Pancreas (tissue), 10 donors: ENCODE data around the gene SFRP2. TPM values are rescaled to one million over a fixed set of nuclear protein-coding genes. Genes with fewer than 3 reads are reported as not detected.

Source experiments
- ATAC-seq, 4 donors: fragments of 200-7000 bp; cut with Tn5 transposase; one replicate each; pipeline versions ENCODE4 v1.8.0 to v1.9.1; 2020; ENCODE audit warnings: mild to moderate bottlenecking in 4 of 4, moderate library complexity in 4 of 4
- DNase-seq, 6 donors: peaks; one replicate each; pipeline ENCODE4 v3.0.0-alpha.2; 2020
- FAIRE-seq: peaks from 2 replicates; lab custom pipeline; 2012; peaks lifted over from hg19 to GRCh38; lab: Jason Lieb, UNC
- H3K27ac ChIP-seq, 4 donors: fragments of 200-600 bp; sonication (generic); 1 replicate in 3 of 4; 2 replicates in 1 of 4; pipeline versions ENCODE4 v1.5.0 to v1.8.0; 2020
- H3K27me3 ChIP-seq, 4 donors: fragments of 200-600 bp; one replicate each; pipeline ENCODE4 v1.8.0; 2021
- H3K36me3 ChIP-seq, 3 donors: fragments of 200-600 bp; sonication (generic) in 1 of 3; one replicate each; pipeline versions ENCODE4 v1.5.0 to v1.8.0; 2020 to 2021
- H3K4me1 ChIP-seq, 3 donors: fragments of 200-600 bp; one replicate each; pipeline ENCODE4 v1.8.0; 2021
- H3K4me3 ChIP-seq, 4 donors: fragments of 200-600 bp; sonication (generic) in 2 of 4; one replicate each; pipeline versions ENCODE4 v1.5.0 to v1.8.0; 2020 to 2021
- H3K9me3 ChIP-seq, 4 donors: fragments of 200-600 bp; one replicate each; pipeline ENCODE4 v1.8.0; 2021
- WGBS, 2 donors: extraction: QIAGEN DNeasy Blood & Tissue Kit; methylation state at CpG; one replicate each; pipeline ENCODE4 v1.1.7; 2013; 5-methylcytosine and 5-hydroxymethylcytosine counted together
- intact Hi-C, 3 donors: fragments of 100-400 bp; cut with DNase I; formaldehyde crosslinking; loops; one replicate each; pipeline versions ENCODE4 v1.11.1 to v1.14.2; 2022
- polyA plus RNA-seq, 2 donors: library from polyadenylated mRNA; stranded (reverse); fragments of 200-250 nt; gene quantifications; one replicate each; pipeline ENCODE4 v1.2.3, GENCODE V29; 2013
- total RNA-seq, 6 donors: library from RNA; stranded (reverse); fragmentation: NEBNext Ultra II Directional in 4 of 6; extraction: Animal tissue kit (Norgen Biotek cat#: 25700) in 4 of 6; gene quantifications; one replicate each; pipeline versions ENCODE4 v1.2.1 to v1.2.4, GENCODE V29; 2021 to 2023
- TF ChIP-seq, protein P1 (sequence below), 4 donors: fragments of 200-600 bp; sonication (generic) in 3 of 4; IDR thresholded peaks; one replicate each; pipeline versions ENCODE4 v1.5.0 to v1.8.0; 2021; ENCODE audit warnings: antibody characterized with exemption in 4 of 4
- donor health status: healthy with polysubstance abuse.
- donor health status: DM: no; HTN: no; CAD: no; lungs with moderate emphysema.
- donor health status: DM: no; HTN: no; CAD: no.
- donor health status: control.
- donor health status: control.
- donor health status: Bipolar disorder and iron deficiency.
- donor health status: DM: yes; HTN: yes; CAD: no.
- donor health status: DM: no; HTN: no; CAD: no.
- donor health status: DM: no; HTN: no; CAD: no.
- donor health status: DM: yes; HTN: yes; CAD: no.

The SFRP2 gene
- total and polyA plus RNA-seq, 8 donors = 1.5 to 136 (median 5.8) TPM

DNA sequence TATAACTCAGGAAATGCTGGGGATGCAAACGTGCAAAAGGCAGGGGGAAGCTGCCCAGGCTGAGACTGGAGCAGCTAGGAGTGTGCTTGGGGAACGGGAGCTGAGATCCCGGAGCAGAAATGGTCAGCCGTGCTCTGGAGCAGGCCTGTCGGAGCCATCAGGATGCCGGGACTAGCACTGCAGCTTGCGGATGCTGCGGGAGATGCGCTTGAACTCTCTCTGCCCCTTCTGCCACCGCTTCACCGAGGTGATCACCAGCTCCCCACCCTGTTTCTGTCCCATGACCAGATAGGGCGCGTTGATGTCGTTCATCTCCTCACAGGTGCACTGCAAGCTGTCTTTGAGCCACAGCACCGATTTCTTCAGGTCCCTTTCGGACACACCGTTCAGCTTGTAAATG lies 7.6 kb downstream of the SFRP2 start:
- H3K4me3 ChIP-seq = no peak overlapping the region
- no peaks in the 10 kb centered on the region for H3K9me3 ChIP-seq
- no peaks in the 10 kb centered on the region for H3K36me3 ChIP-seq
- intact Hi-C loops = loop anchor here in 2 of 3 donors (10.0 kb wide), 2 partner anchors 524 to 544 kb away; no protein-coding TSS in a partner anchor
- FAIRE-seq (no peak), DNase-seq (peak in 1 of 6 donors; percentile 36), ATAC-seq (no peak)
- no peaks in the 10 kb centered on the region for H3K27me3 ChIP-seq
- TF ChIP-seq, protein P1, sequence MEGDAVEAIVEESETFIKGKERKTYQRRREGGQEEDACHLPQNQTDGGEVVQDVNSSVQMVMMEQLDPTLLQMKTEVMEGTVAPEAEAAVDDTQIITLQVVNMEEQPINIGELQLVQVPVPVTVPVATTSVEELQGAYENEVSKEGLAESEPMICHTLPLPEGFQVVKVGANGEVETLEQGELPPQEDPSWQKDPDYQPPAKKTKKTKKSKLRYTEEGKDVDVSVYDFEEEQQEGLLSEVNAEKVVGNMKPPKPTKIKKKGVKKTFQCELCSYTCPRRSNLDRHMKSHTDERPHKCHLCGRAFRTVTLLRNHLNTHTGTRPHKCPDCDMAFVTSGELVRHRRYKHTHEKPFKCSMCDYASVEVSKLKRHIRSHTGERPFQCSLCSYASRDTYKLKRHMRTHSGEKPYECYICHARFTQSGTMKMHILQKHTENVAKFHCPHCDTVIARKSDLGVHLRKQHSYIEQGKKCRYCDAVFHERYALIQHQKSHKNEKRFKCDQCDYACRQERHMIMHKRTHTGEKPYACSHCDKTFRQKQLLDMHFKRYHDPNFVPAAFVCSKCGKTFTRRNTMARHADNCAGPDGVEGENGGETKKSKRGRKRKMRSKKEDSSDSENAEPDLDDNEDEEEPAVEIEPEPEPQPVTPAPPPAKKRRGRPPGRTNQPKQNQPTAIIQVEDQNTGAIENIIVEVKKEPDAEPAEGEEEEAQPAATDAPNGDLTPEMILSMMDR (IDR thresholded peaks at IDR 0.05) = no peak
- 84 to 86% methylated on average over 17 of the region's 17 CpGs for WGBS, 2 donors
- H3K27ac ChIP-seq = no peak overlapping the region
- H3K4me1 ChIP-seq = no peaks in the 10 kb centered on the region

DNA sequence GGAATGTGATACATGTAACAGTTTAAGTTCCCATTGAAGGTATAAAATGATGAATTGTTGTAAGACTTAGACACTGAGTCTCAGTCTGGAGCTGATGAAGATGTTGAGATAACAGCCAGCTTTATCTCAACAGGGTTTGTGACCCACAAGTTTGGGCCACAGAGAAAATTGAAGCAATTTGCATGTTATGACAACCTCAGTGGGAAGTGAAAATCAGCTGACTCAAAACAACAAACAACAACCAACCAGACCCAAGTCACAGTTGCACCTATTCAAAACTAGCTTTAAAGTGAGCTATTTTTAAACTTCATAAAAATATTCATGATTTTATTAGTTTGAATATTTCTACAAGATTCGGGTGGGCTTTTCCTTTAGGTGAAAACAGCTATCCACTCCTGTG lies 8.0 kb downstream of the SFRP2 start:
- no peak for ATAC-seq
- Histone ChIP-seq H3K27ac (no peak overlapping the region), H3K9me3 (no peaks in the 10 kb centered on the region), H3K4me3 (no peak overlapping the region), H3K27me3 (no peaks in the 10 kb centered on the region), H3K36me3 (no peaks in the 10 kb centered on the region), H3K4me1 (no peaks in the 10 kb centered on the region)
- TF ChIP-seq, protein P1 (IDR thresholded peaks at IDR 0.05) = no peak
- intact Hi-C loops = loop anchor here in 2 of 3 donors (10.0 kb wide), 2 partner anchors 524 to 544 kb away; no protein-coding TSS in a partner anchor
- no peak for FAIRE-seq
- no peak for DNase-seq
- 56 to 58% methylated on average over 1 of the region's 1 CpG for WGBS, 2 donors

DNA sequence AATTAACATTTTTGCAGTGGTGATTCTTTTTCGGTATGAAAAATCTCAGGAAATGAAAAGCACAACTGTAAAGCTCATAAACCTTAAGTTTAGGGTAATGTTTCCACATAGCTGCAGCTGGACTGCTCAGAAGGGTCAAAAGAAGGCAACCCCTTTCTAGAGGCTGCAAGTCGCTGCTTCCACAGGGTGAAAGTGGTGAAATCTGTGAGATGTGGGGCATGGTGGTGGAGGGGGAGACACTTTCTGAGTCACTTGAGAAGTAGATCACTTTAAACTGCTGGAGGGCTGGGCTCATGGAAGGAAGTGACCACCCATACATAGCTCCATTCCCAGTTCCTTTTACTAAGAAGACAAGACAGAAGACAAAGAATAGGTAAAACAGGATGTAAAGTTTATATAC lies 8.7 kb downstream of the SFRP2 start:
- intact Hi-C loops = loop anchor here in 2 of 3 donors (10.0 kb wide), 2 partner anchors 525 to 545 kb away; no protein-coding TSS in a partner anchor
- no peak for ATAC-seq
- WGBS, 2 donors = 49 to 63% methylated on average over 2 of the region's 2 CpGs
- Histone ChIP-seq H3K27ac (no peak overlapping the region), H3K4me1 (no peaks in the 10 kb centered on the region), H3K36me3 (no peaks in the 10 kb centered on the region), H3K4me3 (no peak overlapping the region), H3K27me3 (no peaks in the 10 kb centered on the region), H3K9me3 (no peaks in the 10 kb centered on the region)
- FAIRE-seq = no peak
- DNase-seq = no peak
- TF ChIP-seq, protein P1 (IDR thresholded peaks at IDR 0.05) = no peak

DNA sequence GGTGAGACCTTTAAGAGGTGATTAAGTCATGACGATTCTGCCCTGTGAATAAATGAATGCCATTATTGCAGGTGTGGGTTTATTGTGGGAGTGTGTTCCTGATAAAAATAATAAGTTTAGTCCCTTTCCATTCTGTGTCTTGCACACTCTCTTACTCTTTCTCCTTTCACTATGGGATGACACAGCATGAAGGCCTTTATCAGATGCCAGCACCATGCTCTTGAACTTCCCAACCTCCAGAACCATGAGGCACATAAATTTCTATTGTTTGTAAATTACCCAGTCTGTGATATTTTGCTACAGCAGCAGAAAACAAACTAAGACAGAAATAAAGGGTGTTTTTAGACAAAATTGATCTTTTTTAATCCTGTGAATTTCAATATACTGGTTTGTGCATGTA lies 10.5 kb downstream of the SFRP2 start:
- Histone ChIP-seq H3K4me3 (no peak overlapping the region), H3K4me1 (no peaks in the 10 kb centered on the region), H3K27me3 (no peaks in the 10 kb centered on the region), H3K36me3 (no peaks in the 10 kb centered on the region), H3K27ac (no peak overlapping the region), H3K9me3 (no peaks in the 10 kb centered on the region)
- TF ChIP-seq, protein P1 (IDR thresholded peaks at IDR 0.05) = no peak
- DNase-seq (no peak), ATAC-seq (no peak), FAIRE-seq (no peak)
- intact Hi-C loops = no loop called here
- 69 to 87% methylated on average over 1 of the region's 1 CpG for WGBS, 2 donors

DNA sequence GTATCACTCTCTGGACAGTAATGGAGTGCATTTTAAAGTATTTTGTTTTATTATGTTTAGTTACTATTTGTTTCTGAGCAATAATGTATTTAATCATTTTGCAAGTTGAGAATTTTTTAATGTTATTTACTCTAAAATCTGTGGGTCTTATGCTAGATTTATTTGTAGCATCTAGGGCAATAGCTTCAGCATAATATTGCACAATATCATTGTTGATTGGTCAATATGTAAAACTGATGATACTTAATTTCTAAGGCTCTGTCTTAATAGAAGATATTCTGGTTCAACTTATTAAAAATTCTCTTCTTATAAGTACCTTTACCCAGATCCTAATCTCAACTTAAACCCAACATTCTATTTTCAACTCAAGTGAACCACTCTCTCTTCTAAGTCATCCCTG lies 11.5 kb downstream of the SFRP2 start:
- Histone ChIP-seq H3K9me3 (no peaks in the 10 kb centered on the region), H3K27me3 (no peaks in the 10 kb centered on the region), H3K4me3 (no peak overlapping the region), H3K36me3 (no peaks in the 10 kb centered on the region), H3K4me1 (no peaks in the 10 kb centered on the region), H3K27ac (no peak overlapping the region)
- FAIRE-seq = no peak
- intact Hi-C loops = no loop called here
- no peak for DNase-seq
- TF ChIP-seq, protein P1 (IDR thresholded peaks at IDR 0.05) = no peak
- ATAC-seq = no peak
